SU-DHL-6 (cell line): ENCODE data around the gene LRRFIP1.
"Not testable (repeated sequence)": the region's sequence is repeated elsewhere in the genome, so short reads cannot be mapped to it uniquely, and the experiment has no call there.

Experiments
- CTCF ChIP-seq: fragments of 200-600 bp; sonication (generic); IDR thresholded peaks from one replicate; pipeline ENCODE4 v1.5.1; 2017; ENCODE audit warnings: antibody characterized with exemption, mild to moderate bottlenecking, low read length, moderate library complexity; ENCODE audit not compliant: insufficient read depth, poor library complexity, severe bottlenecking
- EZH2phosphoT487 ChIP-seq: fragments of 200-600 bp; sonication (generic), shearing (Covaris generic); conservative IDR thresholded peaks from 2 replicates; pipeline ENCODE4 v1.6.1; 2018; ENCODE audit warnings: mild to moderate bottlenecking, antibody characterized with exemption, low read length, moderate library complexity, mixed read lengths

- not testable (repeated sequence) for TF ChIP-seq CTCF, EZH2phosphoT487
Observed at GRCh38 chr2:237667050-237667576, 39.7 kb downstream of the LRRFIP1 start.
